Cerebellar cortex (tissue), 1 donor: ENCODE results near the gene ZNF598.
"Not testable (repeated sequence)": the region's sequence is repeated elsewhere in the genome, so short reads cannot be mapped to it uniquely, and the experiment has no call there.

Experiments
- DNase-seq: peaks from one replicate; pipeline ENCODE4 v3.0.0-alpha.2; 2015; ENCODE audit warnings: low spot score

Gene ZNF598

DNA sequence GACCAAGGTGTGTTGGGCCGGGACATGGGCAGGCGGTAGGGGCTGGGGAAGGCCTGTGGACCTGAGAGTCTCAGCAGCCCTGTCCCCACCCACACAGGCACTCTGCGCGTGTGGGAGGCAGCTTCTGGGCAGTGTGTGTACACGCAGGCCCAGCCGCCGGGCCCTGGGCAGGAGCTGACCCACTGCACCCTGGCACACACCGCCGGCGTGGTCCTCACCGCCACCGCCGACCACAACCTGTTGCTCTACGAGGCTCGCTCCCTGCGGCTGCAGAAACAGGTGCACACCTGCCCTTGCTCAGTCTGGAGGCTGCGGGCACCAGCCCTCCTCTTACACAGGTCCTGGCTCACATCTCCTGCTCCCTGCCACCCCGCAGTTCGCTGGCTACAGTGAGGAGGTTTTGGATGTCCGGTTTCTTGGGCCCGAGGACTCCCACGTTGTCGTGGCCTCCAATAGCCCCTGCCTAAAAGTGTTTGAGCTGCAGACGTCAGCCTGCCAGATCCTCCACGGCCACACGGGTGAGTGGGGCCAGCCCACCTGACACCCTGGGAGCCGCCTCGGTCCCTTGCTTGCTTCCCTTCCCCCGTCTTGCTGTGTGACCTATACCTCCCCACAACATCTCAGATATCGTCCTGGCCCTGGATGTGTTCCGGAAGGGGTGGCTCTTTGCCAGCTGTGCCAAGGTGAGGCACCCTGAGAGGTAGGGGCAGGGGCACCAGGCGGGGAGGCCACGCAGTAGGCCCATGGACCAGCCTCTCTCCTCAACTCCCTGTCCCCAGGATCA lies 34.0 kb downstream of the ZNF598 start:
- DNase-seq, result no peak

GRCh38 chr16:1974157-1975070 lies 35.2 kb downstream of the ZNF598 start:
- DNase-seq, result no peak

DNA sequence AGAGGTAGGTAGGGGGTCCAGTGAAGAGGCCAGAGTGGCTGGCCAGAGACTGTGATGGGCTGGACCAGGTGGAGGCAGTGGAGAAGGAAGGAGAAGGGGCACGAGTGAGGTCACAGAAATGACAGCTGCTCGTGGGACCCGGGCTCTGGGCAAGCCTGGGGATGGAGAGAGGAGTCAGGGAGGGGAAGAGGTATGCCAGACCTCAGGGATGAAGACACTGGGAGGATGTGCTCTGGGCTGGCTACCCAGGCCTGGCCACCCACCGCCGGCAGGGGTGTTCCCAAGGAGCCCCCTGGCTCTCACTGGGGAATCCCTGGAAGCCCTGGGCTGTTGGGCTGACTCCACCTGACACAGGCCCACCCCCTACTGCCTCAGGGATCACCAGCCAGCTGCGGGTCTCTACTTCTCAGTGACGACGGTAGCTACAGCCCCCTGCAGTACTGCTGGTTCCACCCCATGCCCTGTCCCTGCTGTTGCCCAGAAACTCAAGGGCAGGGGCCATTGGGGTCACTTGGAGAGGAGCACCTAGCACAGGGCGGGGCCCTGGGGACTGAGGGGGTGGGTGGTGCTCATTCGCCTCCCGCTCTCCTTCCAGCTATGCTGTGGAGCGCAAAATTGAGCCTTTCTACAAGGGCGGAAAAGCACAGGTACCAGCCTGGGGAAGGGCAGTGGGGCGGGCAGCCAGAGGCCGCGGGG lies 36.0 kb downstream of the ZNF598 start:
- DNase-seq, result no peak

- DNase-seq, result no peak
Measured at GRCh38 chr16:1972490-1972877, 37.1 kb downstream of the ZNF598 start.

GRCh38 chr16:1971796-1972489 lies 37.7 kb downstream of the ZNF598 start, which contains the start of gene TBL3:
Gene TBL3, plus strand, starts transcription at chr16:1972053. Its CDS starts 112 bp downstream, at chr16:1972165.
- peak; percentile 89 for DNase-seq

DNA sequence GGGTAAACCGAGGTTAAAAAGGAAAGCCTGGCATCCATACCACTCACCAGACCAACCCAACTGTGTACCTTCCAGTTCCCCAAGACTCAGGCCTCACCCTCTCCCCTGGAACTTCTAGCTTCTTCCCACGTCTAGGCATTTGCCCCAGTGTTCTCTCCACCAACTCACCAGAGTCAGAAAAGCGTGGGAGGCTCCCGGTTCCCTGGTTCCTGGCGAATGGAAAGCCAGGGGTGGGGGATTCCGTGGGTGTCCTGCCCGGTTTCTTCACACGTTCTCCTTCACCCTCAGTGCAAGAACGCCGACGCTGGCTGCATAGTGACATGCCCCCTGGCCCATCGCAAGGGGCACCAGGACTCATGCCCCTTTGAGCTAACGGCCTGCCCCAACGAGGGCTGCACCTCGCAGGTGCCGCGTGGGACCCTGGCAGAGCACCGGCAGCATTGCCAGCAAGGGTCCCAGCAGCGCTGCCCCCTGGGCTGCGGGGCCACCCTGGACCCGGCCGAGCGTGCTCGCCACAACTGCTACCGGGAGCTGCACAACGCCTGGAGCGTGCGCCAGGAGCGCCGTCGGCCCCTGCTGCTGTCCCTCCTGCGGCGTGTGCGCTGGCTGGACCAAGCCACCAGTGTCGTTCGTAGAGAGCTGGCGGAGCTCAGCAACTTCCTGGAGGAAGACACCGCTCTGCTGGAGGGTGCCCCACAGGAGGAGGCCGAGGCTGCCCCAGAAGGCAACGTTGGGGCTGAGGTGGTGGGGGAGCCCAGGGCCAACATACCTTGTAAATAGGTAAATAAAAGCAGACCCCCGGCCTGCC lies 41.3 kb downstream of the ZNF598 start:
- no peak for DNase-seq

DNA sequence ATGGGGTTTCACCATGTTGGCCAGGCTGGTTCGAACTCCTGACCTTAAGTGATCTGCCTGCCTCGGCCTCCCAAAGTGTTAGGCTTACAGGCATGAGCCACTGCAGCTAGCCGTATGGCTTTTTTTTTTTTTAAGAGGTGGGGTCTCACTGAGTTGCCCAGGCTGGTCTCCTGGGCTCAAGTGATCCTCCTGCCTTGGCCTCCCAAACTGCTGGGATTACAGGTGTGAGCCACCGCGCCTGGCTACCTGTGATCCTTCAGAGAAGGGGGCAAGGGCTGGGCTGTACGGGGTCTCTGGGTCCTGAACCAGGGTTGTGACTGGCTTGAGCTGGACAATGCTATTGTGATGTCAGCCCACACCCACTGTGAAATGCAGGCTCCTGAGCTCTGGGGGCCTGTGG lies 43.2 kb downstream of the ZNF598 start, which contains the start of gene RNF151:
TSS of gene RNF151 (plus strand) at position 397 of the 400 bp plus-strand sequence. CDS start 26 bp downstream, outside the sequence.
- no peak for DNase-seq

GRCh38 chr16:1965396-1966001 lies 44.1 kb downstream of the ZNF598 start:
- DNase-seq, result no peak

DNA sequence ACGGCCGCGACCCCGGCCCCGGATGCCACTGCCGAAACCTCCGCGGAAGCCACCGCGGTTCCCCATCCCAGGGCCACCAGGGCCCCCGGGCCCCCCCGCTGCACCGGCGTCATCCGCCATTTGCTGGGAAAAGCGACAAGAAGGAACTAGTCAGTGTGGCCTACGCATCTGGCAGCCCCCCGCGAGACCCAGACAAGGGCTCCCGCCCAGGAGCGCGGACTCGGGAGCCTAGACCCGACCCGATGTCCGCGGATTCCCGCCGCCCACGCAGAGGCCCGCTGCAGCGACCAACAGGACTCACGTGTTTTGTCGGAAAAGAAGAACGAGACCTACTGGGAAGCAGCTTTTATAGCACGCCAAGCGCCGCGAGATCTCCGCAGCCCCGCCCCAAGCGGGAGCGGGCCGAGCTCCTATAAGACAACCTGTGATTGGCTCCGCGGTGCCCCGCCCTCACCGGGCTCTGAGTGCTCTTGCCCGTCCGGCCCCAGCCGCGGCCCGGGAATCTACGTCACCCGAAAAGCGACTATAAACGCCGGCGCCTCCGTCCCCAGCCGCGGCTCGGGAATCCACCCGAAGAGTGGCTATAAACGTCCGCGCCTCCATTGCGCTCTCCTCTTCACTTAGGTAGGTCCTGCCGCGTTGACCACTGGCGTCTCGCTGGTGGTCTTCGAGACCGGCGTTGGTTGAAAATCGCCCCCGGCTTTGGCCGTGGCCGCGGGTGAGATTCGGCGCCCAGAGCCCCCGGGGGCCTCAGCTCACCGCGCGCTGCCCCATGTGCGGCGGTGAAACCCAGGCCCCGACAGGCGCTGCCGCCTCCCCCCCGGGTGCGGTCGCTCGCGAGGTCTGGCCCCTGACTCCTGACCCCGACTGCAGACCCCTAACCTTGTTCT lies 44.9 kb downstream of the ZNF598 start, which contains the start of gene RPS2:
TSS of gene RPS2 (minus strand) at position 321 of the 890 bp plus-strand sequence. CDS start at position 120, 201 bp downstream.
- peak; percentile 99 for DNase-seq

GRCh38 chr16:1963806-1964505 lies 45.7 kb downstream of the ZNF598 start:
- peak; percentile 52 for DNase-seq

DNA sequence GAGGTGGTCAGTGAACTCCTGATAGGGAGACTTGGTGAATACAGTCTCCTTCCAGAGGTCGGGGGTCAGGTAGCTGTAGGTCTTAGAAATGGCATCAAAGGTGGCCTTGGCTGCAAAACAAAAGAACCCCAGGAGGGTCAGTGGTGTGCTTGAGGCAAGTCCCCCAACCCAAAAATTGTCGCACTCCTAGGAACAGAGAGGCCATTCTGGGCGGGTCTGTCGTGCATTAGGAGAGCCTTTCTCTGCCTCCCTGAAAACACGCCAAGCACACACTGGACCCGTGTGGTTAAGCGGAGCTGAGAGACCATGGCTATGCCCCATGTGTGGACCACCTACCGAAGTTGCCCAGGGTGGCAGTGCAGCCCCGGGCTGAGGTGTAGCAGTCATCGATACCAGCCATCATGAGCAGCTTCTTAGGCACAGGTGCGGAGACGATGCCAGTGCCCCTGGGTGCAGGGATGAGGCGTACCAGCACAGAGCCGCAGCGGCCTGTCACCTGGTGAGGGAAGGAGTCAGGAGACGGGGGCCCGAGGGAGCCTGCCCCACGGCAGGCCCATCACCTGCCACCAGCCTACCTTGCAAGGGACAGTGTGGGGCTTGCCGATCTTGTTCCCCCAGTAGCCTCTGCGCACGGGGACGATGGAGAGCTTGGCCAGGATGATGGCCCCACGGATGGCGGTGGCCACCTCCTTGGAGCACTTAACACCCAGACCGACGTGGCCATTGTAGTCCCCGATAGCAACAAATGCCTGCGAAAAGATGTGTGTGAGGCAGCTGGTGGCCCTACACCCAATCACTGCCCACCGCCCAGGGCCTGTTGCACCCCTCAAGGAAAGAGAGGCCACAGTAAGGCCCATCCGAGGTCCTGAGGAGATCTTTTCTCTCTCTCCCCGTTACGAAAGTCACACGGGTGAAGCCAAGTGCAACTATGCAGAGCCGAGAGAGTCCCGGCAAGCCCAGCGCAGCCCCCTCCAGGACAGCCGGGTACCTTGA lies 47.2 kb downstream of the ZNF598 start:
- DNase-seq, result not testable (repeated sequence)

DNA sequence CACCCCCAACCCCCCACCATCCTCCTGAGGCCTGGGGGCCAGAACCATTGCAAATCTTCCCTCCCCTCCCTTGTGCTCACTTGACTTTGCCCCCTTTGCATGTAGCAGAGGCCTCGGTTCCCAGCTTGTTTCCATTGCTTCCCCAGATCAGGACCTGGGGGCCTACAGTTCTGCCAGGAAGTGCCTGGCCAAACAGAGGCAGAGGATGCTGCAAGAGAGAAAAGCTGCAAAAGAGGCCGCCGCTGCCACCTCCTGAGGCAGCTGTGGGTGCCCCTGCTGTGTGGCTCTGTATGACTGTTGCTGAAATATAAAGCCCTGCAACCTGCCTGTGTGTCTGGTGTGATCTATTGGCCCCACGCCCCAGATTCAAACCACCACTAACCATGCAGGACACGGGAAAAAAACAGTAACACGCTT lies 48.0 kb downstream of the ZNF598 start:
- DNase-seq, result peak; percentile 57

DNA sequence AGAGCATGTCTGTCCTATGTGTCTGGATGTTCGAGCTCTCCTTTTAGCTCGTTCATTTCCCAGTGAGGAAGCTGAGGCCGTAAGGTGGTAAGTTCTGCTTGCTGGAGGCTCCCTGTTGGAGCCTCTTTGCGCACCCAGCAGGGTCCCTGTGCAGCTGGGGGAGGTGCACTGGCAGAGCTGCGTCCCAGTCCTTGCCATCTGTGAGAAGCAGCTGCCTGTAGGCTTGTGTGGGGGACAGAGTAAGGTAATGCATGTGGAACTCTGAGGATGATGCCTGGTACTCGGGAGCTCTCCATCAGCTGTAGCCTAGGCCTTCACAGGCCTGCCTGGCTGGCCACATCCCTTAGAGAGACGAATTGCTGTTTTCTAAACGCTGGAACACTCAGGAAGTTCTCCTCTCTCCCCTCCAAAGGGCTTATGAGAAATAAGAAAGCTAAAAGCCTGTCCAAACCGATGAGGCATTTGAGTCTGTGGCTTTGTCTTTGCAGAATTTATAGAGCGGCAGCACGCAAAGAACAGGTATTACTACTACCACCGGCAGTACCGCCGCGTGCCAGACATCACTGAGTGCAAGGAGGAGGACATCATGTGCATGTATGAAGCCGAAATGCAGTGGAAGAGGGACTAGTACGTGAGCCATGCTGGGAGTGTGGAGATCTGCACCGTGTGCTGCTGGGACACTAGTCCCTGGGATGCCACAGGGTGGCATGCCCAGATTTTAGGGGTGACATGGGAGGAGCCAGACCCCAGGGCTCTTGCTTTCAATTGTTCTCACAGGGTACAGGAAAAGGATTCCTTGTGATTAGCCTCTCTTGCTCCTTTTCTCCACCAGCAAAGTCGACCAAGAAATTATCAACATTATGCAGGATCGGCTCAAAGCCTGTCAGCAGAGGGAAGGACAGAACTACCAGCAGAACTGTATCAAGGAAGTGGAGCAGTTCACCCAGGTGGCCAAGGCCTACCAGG lies 48.7 kb downstream of the ZNF598 start:
- DNase-seq, result peak; percentile 82

DNA sequence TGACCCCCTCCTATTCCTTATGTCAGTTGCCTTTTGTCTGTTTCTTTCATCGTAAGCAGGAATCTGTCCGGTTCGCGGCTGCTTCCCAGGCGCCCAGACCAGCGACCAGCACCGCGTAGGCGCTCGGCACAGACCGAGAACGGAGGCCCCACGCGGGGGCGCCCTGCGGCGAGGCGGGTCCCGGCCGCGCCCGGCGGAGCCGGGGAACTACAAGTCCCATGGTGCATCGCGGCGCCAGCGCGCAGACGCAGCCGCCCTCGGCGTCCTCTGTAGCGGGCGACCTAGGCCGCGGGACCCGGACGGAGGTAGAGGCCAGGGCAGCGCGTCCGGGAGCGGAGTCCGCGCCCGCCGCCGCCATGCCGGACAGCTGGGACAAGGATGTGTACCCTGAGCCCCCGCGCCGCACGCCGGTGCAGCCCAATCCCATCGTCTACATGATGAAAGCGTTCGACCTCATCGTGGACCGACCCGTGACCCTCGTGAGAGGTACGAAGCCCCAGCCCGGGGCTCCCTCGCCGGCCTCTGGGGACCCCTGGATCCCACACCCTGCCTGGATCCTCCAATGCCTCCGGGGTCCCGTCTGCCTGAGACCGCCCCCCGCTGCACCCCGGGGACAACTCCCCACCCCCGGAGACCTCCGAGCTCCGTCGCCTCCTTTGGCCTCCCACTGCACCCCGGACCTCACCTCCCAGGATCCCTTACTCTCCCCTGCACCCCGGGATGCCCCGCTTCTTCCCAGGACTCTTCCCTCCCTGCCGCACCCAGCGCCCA lies 50.2 kb downstream of the ZNF598 start, which contains the start of gene NDUFB10:
TSS of gene NDUFB10 (plus strand) at position 270 of the 771 bp plus-strand sequence. CDS start at position 357, 87 bp downstream.
- DNase-seq, result peak; percentile 83

- no peak for DNase-seq
Measured at GRCh38 chr16:1958715-1959268, 50.8 kb downstream of the ZNF598 start.
